ENCODE measurements around the gene SPATA24. TPM values are rescaled to one million over a fixed set of nuclear protein-coding genes. Genes with fewer than 3 reads are reported as not detected.

The SPATA24 gene
- total and polyA plus RNA-seq, 2 of the 8 experiments (the other 6 are each of a cell fraction or from before 2014, with no cell fraction given), result 5.8 to 9.4 TPM

GRCh38 chr5:139439013-139439903 is 35.4 kb upstream of the SPATA24 start, which contains the start of gene DNAJC18 (continued):
- TF ChIP-seq CTCF (IDR thresholded peaks at IDR 0.05; ENCODE audit: control extremely low read depth in 1 of 3, insufficient read depth in 1 of 3, low read depth in 1 of 3, low read length in 3 of 3), result no peak

Measured in H1 (cell line).